ENCODE results near the gene TRIM28.

GRCh38 chr19:58538257-58539168 is 5.4 kb upstream of the TRIM28 start:
- TF ChIP-seq EP300 (IDR thresholded peaks at IDR 0.05) = no peak
- no peak for TF ChIP-seq POLR2A (IDR thresholded peaks at IDR 0.05)
- TF ChIP-seq CTCF (IDR thresholded peaks at IDR 0.05) = no peak
- TF ChIP-seq POLR2AphosphoS5 (IDR thresholded peaks at IDR 0.05) = no peak
